ENCODE results near the gene ARHGAP22.

DNA sequence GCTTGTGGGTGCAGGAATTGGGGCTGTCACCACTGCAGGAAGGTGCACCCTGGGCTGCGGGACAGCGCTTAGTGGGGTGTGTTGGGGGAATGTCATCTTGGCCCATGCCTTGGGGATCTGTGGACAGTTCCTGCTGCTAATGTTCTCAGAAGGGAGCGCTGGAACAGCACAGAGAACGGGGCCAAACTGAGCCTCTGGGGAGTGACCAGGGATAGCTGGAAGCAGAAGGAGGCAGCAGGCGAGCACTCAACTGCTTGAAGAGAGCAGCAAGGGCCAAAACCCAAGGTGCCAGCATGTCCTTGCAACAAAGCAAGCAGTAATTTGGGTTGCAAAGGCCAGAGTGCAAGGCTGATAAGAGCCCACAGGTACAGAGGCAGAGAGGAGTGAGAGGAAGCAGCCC is 48.5 kb upstream of the ARHGAP22 start:
- TF ChIP-seq, protein P1, sequence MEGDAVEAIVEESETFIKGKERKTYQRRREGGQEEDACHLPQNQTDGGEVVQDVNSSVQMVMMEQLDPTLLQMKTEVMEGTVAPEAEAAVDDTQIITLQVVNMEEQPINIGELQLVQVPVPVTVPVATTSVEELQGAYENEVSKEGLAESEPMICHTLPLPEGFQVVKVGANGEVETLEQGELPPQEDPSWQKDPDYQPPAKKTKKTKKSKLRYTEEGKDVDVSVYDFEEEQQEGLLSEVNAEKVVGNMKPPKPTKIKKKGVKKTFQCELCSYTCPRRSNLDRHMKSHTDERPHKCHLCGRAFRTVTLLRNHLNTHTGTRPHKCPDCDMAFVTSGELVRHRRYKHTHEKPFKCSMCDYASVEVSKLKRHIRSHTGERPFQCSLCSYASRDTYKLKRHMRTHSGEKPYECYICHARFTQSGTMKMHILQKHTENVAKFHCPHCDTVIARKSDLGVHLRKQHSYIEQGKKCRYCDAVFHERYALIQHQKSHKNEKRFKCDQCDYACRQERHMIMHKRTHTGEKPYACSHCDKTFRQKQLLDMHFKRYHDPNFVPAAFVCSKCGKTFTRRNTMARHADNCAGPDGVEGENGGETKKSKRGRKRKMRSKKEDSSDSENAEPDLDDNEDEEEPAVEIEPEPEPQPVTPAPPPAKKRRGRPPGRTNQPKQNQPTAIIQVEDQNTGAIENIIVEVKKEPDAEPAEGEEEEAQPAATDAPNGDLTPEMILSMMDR (IDR thresholded peaks at IDR 0.05; ENCODE audit: low read length), result no peak
- TF ChIP-seq EZH2 (optimal IDR thresholded peaks at IDR 0.05; ENCODE audit: low read depth, low read length) (no peak), EZH2phosphoT487 (IDR thresholded peaks at IDR 0.05; ENCODE audit: low read length) (no peak)

Measured in MM.1S (cell line).